Measurements from ENCODE around the gene SLC25A41.
"Not testable (repeated sequence)": the region's sequence is repeated elsewhere in the genome, so short reads cannot be mapped to it uniquely, and the experiment has no call there.

SLC25A41 gene

DNA sequence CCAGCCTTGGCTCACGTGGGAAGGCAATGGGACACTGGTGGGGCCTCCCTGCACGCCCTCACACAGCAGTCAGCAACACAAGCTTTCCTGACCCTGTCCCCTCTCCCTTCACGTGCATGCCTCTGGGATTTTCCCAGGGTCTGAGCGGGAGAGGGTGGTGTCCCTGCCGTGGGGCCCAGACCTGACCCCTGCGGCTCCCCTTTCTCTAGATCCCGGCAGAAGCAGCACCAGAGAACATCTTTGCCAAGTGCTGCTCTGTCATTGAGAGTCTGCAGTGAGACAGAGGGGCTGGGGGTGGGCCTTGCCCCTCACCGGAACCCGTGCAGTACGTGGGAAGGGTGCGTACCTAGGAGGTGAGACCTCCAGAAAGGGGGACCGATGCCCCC, 21.5 kb downstream of the SLC25A41 start:
- no peak for DNase-seq (ENCODE audit: low read depth)

DNA sequence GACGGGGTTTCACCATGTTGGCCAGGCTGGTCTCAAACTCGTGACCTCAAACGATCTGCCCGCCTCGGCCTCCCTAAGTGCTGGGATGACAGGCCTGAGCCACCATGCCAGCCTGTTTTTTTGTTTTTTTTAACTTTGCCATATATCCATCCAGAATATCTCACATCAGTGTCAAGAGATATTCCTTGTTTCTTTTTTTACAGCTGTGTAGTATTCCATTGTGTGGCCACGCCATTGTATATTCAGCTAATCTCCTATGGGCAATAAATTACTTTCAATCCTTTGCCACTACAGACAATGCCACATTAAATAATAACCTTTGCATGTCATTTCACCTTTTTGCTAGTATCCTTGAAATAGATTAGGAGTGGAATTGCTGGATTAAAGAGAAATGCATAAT, 24.2 kb downstream of the SLC25A41 start:
- no peak for DNase-seq (ENCODE audit: low read depth)

DNA sequence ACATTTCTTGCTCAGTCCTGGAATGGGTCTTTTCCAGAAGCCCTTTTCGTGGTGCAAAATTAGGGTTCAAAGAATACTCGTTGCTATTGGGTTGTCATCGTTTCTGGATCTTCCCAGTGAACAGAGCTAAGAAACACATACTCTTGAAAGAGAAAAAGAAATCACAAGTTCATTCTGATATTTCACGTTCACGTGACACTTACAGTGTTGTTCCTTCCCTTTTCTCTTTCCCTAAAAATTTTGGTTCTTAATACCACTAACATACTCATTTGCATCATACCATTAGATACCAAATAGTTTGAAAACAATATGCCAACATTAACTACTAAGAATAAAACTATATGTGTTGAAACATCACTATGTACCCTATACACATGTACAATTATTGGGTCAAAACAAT, 27.2 kb downstream of the SLC25A41 start:
- no peak for DNase-seq (ENCODE audit: low read depth)

DNA sequence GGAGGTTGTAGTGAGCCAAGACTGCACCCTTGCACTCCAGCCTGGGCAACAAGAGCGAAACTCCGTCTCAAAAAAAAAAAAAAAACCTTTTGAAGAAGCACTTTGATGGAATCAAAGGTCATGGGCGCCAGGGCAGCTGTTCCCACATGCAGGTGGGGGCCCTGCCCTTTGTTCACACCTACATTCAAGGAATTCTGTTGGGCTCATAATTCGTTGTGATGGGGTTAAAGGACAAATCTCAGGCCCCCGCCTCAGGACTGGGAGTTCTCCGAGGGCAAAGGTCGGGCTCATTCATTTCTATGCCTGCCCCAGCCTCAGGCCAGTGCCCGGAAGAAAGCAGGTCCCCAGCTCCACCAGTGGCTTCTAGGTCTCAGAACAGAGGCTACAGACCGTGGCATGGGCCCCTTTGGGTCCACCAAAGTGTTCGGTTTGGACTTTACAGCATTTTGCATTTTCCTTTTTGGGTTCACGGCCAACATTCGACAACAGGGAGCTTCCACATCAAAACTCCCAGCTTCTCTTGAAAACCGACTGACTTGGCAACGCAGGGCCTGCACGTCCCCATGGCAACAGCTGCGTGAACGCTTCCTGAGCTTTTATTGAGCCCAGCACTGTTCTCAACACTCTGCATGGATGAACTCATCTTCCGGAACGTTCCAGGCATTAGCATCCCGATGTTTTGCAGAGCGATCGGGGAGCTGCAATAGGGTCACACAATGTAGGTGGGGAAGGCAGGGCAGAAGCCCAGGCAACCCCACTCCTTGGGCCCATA, 30.5 kb downstream of the SLC25A41 start:
- no peak for DNase-seq (ENCODE audit: low read depth)

DNA sequence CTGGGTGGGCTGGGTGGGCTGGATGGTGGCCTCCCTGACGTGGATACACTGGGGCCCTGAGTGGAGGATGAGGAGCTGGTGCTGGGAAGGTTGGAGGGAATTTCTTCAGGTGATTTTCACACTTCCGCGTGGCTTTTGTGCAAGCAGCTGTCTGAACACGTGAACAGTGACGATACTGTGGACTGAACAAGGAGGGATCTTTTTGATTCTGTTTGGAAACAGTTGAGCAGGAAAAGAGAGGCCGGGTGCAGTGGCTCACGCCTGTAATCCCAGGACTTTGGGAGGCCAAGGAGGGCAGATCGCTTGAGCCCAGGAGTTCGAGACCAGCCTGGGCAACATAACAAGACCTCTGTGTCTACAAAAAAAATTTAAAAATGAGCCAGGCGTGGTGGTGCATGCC, 31.5 kb downstream of the SLC25A41 start:
- DNase-seq (ENCODE audit: low read depth), result no peak

DNA sequence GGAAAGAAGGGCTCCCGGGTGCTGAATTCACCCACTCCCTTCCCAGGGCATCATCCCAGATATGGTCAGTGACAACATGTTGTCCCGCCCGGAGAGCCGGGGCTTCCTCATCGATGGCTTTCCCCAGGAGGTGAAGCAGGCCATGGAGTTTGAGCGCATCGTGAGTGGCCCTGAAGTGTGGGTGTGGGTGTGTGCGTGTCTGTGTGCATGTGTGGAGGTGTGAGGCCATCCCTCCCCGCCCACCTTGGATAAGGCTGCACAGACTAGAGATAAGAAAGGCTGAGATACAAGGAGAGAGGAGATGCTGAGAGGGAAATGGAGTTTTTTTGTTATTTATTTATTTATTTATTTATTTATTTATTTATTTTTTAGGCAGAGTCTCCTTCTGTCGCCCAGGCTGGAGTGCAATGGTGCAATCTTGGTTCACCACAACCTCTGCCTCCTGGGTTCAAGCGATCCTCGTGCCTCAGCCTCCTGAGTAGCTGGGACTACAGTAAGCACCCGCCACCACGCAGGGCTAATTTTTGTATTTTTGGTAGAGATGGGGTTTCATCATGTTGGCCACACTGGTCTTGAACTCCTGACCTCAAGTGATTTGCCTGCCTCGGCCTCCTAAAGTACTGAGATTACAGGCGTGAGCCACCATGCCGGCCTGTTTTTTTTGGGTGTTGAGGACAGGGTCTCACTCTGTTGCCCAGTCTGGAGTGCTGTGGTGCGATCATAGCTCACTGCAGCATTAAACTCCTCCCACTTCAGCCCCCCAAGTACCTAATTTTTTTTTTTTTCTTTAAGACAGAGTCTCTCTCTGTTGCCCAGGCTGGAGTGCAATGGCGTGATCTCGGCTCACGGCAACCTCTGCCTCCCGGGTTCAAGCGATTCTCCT, 33.3 kb downstream of the SLC25A41 start:
- not testable (repeated sequence) for DNase-seq (ENCODE audit: low read depth)

DNA sequence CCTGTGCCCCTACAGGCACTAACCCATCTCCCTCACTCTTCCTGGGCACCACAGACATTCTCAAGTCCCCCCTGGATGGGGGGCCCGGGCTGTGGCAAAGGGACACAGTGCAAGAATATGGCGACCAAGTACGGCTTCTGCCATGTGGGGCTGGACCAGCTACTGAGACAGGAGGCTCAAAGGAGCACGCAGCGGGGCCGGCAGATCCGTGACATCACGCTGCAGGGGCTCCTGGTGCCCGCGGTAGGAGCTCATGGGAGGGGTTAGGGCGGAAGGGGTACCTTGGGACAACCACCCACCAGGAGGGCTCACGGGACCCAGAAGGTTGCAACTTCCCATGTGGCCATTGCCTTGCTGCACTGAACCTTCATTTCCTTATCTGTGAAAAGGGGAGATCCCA, 37.3 kb downstream of the SLC25A41 start:
- no peak for DNase-seq (ENCODE audit: low read depth)

DNA sequence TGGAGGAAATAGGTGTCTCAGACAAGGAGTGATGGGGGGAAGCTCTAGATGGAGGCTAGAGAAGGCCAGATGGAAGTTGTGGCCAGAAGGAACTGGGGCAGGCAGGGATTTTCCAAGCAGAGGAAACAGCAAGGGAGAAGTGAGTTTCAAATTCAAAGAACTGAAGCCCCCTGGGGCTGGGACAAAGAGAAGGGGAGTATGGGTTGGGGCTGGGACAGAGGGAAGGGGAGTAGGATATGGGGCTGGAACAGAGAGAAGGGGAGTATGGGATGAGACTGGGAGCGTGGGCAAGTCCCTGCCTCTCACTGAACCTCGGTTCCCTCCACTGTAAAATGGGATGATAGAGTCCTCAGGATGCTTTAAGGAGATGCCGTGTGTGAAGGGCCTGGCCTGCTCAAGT, 38.7 kb downstream of the SLC25A41 start:
- DNase-seq (ENCODE audit: low read depth), result no peak

DNA sequence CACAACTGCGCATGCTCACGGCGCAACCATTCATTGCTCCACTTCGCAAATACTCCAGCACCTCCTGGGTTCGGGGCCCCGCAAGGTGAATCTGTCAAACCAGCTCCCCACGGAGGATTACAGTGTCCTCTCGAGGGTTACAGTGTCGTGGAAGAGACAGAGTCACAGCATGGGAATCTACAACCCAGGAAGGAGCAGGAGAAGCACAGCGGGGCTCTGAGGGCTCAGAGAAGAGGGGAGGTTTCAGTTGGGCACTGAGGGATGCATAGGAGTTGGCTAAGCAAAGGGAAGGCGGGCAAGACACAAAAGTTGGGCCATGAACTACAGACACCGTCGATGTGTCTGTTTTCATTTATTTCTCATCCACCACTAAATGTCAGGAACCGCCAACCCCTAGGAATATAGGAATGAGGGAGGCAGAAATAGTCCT, 39.6 kb downstream of the SLC25A41 start:
- peak; percentile 41 for DNase-seq (ENCODE audit: low read depth)

DNA sequence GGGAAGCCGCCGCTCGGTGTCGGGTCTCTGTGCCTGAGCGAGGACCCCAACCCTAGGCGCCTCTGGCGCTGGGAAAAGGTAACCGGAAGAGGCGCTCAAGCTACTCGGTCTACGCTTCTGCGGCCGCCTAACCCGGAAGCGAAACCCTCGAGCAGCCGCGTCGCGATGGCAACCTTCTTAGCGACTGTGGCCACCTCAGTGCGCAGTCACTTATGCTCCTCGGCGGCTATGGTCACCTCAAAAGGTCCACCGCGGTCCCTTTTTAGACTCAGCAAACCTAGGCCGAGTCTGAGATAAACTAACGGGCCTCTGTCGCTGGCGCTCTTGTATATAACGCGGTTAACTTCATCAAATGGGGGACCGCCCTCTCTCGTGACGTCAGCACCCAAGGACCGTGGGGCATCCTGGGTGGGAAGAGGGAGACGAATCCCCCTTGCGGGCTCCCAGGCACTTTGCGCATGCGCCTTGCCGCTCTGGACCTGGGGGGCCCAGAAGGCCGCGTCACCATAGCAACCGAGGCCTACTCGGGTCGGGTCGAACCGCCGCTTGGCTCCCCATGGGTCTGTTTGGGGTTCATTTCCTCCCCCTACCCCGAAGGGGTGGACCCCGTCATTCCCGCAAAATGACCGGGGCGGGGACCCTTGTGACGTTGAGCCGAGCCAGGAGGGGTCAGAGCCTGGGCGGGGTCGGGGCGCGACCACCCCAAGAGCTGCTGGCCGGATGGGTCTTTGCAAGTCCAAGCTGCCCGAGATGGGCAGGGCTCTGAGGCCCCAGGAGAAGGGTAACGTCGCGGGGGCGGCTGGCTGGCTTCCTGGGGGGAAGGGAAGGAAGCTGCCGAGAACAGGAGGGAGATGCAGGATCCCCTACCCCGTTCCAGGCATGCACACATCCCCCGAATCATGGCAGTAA, 40.2 kb downstream of the SLC25A41 start, which contains the start of gene GTF2F1:
Gene GTF2F1 (minus strand): TSS at position 91 of the 909 bp plus-strand sequence. CDS start 169 bp downstream, outside the sequence.
- peak; percentile 78 for DNase-seq (ENCODE audit: low read depth)

DNA sequence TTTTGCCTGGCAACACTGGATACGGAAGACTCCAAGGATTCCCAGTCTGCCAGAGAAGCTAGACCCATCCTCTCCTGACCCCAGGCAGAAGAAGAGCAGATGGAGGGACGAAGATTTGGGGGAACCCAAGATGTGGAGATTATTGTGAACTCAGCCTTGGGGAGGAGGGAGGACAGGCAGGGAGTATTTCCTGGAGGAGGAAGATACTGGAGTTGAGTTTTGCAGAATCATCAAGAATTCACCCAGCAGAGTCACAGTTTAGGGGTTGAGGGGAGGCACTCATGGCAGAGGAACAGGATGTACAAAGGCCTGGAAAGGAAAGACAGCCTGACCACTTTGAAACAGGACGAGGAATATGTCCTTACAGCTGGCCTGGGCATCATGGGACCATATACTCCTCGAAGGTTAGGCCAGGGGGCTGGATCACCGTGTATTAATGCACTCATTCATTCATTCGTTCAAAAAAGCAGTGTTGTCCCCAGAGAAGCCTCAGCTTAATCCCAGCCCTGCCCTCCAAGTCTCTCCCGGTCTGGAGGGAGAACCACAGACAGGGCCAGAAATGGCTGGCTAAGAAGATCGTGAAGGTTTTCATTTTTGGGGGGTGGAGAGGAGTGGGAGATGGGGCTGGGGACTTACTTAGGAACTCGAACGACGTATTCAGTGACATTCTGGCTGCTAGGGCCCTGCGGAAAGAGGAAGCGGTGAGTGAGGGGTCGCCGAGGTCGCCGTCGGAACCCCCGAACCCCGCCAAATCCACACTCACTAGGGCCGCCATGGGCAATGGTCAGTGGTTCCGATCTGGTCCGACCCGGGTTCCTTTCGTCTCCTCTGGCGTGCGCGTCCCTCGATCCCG, 41.1 kb downstream of the SLC25A41 start:
- DNase-seq (ENCODE audit: low read depth), result no peak

DNA sequence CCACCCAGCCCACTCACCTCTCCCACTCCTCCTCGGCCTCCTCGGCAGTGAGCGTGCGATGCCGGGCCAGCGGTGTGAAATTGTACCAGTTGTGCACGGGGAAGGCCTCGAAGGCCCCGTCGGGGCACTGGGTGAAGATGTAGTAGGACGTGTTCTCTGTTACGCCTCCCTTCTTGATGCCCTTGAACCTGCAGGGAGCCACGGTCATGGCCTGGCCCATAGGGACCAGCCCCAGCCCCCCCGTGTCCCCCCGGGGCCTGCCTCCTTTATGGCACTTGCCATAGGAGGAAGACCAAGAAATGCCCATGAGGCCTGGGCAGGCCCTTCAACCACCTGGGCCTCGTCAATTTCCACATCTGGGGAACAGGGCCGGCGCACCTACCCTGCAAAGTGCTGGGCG, 46.2 kb downstream of the SLC25A41 start:
- DNase-seq (ENCODE audit: low read depth), result no peak

DNA sequence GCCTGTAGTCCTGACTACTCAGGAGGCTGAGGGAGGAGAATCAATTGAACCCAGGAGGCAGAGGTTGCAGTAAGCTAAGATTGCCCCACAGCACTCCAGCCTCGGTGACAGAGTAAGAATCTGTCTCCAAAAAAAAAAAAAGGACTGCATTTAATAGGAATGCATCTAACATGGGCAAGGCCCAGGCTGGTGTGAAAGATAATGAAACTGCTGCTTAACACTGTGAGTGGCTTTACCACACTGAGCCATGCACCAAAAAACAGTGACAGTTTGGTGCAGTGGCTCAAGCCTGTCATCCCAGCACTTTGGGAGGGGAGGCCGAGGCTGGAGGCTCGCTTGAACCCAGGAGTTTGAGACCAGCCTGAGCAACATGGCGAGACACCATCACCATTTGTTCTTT, 49.2 kb downstream of the SLC25A41 start:
- no peak for DNase-seq (ENCODE audit: low read depth)

DNA sequence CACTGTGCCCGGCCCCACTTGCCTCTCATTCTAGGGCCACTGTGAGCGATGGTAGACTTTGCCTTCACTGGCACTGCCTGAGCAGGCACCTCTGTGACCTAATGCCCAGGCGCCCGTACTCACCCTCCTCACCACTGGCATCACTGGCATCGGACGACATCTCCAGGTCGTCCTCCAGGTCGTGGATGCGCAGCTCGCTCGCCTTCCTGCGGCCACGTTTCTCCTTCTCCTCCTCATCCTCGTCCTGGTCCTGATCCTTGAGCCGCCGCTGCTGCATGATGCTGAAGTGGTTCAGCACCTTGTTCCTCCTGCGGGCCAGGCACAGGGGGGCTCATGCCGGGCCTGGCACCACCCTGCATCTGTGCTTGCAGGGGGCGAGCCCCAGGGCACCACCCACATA, 50.4 kb downstream of the SLC25A41 start:
- no peak for DNase-seq (ENCODE audit: low read depth)

DNA sequence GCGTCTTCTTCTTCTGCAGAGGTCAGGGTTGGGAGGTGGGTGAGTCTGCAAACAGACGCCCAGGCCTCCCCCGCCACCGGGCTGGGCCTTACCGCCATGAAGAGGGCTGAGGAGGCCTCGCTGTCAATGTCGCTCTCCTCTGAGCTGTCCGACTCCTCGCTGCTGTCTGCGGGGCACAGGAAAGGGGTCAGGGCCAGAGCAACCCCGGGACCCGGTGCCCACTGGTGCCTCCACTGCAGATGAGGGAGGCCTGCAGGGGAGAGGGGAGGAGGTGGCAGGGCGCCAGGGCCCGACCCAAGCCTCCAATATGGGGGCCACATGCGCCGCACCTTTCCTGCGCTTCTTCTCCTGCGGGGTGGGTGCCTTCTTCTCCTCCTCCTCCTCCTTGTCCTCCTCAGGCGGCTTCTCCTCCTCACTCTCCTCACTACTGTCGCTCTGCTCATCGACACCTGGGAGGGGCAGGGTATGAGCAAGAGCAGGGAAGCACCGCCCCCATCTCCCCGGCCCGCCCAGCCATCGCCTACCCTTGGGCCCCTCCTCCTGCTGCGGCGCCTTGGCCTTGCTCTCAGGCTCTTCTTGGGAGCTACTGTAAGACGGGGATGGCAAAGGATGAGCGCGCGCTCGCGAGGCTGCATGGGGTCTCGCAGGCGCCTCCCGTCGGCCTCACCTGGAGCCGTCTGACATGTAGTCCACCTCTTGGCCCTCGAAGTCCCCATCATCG, 52.4 kb downstream of the SLC25A41 start:
- no peak for DNase-seq (ENCODE audit: low read depth)

DNA sequence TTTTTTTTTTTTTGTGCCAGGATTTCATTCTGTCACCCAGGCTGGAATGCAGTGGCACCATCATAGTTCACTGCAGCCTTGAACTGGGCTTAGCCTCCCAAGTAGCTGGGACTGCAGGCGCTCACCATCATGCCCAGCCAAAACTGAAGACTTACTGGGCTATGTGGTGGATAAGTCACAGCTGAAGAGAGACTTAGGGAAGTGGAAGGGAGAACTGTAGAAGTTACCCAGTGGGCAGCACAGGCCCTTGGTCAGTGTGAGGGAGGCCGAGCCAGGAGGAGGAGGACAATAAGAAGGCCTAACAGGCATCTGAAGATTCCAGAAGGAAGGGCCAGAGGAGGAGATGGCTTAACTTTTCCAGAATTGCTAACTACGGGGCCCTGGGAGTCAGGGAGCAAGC, 53.8 kb downstream of the SLC25A41 start:
- DNase-seq (ENCODE audit: low read depth), result no peak

DNA sequence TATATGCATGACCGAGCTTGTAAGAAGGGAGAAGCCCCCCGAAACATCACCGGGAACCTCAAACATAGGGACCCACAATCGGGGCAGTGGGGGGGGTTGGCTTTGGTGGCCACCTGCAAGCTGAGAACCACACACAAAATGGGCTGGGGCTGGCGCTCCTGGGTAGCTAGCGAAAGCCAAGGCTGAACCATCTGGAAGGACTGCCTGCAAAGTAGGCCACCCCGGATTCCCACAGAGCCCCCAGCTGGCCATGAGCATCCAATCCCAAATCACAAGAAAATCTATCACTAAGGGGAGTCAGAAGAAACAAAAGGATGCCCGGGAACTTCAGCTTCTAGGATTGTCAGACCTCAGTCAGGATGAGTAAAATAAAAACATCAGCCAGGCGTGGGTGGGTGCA, 55.1 kb downstream of the SLC25A41 start:
- DNase-seq (ENCODE audit: low read depth), result no peak

DNA sequence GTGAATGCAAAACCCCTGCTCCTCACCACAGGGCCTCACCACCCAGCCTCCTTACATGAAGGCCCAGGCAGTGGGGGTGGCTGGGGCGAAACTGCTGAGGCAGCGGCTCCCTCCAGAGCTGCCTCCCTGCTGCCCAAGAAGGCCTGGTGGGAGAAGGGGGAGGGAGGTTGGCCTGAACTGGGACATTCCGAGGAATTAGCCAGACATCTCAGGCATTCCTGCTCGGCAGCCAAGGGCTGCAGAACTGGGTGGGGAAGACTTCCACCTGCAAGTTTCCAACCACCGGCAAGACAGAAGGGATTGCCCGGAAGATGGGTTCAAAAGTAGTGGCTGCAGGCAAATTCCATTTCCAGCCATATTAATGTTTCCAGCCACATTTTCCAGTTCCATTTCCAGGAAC, 55.5 kb downstream of the SLC25A41 start:
- DNase-seq (ENCODE audit: low read depth), result no peak

DNA sequence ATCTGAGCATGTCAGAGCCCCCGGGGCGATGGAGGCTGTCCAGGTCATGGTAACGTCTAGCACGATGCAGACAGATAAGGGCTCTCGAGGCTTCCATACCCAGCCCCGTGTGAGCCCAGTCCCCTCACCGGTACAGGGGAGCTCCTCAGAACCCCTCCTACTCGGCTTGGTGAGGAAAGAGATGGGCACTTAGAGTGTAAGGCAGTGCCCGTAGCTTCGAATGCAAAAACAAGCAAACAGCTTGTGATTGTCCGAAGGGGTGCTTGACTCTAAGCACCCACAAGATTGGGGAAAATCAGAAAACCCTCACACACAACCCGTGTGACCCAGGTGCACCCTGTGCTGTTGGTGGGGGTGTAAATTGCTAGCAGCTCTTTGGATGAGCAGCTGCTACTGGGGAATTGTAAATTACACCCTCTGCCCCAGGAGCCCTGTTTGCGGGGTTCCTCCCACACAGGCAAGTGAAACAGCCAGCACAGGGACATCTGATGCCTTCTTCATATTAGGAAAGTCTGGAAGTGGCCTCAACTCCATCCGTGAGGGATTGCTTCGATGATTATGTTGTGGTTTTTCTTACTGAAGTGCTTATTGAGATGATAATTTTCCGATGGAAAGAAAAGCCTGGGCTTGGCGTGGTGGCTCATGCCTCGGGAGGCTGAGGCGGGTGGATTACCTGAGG, 56.9 kb downstream of the SLC25A41 start:
- no peak for DNase-seq (ENCODE audit: low read depth)
